ENCODE measurements around the gene CAVIN1.
"Not testable (repeated sequence)": the region's sequence is repeated elsewhere in the genome, so short reads cannot be mapped to it uniquely, and the experiment has no call there.

The CAVIN1 gene

DNA sequence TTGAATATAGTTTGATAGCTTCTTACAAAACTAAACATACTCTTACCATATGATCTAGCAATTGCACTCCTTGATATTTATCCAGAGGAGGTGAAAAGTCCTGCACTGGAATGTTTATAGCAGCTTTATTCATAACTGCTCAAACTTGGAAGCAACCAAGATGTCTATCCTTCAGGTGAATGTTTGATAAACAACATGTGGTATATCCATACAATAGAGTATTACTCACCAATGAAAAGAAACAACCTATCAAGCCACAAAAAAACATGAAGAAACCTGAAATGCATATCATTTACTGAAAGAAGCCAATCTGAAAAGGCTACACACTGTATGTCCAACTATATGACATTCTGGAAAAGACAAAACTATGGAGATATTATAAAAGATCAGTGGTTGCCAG, 50.9 kb downstream of the CAVIN1 start:
- no peak for FAIRE-seq

DNA sequence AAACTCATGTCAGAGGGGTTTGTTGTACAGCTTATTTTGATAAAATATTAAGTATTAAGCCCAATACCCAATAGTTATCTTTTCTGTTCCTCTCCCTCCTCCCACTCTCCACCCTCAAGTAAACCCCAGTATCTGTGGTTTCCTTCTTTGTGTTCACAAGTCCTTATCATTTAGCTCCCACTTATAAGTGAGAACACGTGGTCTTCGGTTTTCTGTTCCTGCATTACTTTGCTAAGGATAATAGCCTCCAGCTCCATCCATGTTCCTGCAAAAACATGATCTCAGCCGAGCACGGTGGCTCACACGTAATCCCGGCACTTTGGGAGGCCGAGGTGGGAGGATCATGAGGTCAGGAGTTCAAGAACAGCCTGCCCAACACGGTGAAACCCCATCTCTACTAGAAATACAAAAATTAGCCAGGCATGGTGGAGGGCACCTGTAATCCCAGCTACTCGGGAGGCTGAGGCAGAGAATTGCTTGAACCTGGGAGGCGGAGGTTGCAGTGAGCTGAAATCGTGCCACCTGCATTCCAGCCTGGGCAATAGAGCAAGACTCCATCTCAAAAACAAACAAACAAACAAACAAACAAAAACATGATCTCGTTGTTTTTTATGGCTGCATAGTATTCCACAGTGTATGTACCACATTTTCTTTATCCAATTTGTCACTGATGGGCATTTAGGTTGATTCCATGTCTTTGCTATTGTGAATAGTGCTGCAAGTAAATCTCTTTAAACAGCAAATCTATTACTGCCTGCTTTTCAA, 54.1 kb downstream of the CAVIN1 start:
- FAIRE-seq: not testable (repeated sequence)

DNA sequence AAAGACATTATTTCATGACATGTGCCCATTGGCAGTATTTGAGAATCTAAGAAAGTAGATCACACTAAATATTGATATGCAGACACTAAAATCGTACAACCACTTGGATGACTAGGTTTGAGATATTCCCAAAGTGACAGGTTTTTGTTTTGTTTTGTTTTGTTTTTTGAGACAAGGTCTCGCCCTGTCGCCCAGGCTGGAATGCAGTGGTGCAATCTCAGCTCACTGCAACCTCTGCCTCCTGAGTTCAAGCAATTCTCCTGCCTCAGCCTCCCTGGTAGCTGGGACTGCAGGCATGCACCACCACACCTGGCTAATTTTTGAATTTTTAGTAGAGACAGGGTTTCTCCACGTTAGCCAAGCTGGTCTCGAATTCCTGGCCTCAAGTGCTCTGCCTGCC, 54.7 kb downstream of the CAVIN1 start:
- FAIRE-seq: not testable (repeated sequence)

DNA sequence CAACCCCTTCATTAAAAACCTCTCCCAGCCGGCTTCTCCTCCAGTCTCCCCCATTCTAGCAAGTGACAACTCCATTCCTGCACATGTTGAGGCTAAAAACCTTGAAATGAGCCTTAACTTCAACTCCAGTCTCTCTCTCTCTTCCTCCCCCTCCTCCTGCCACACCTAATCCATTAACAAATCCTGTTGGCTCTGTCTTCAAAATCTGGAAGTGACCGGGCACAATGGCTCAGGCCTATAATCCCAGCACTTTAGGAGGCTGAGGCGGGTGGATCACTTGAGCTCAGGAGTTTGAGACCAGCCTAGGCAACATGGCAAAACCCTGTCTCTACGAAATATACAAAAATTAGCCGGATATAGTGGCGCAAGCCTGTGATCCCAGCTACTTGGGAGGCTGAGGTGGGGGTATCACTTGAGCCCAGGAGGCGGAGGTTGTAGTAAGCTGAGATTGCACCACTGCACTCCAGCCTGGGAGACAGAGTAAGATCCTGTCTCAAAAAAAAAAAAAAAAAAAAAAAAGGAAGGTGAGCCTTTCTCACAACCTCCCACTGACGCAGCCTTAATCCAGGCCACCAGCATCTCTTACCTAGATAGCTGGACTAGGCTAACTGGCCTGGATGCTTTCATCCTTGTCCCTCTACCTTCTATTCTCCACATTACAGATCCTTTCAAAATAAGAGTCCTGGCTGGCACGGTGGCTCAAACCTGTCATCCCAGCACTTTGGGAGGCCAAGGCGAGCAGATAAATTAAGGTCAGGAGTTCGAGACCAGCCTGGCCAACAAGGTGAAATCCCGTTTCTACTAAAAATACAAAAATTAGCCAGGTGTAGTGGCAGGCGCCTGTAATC, 56.7 kb downstream of the CAVIN1 start:
- not testable (repeated sequence) for FAIRE-seq

DNA sequence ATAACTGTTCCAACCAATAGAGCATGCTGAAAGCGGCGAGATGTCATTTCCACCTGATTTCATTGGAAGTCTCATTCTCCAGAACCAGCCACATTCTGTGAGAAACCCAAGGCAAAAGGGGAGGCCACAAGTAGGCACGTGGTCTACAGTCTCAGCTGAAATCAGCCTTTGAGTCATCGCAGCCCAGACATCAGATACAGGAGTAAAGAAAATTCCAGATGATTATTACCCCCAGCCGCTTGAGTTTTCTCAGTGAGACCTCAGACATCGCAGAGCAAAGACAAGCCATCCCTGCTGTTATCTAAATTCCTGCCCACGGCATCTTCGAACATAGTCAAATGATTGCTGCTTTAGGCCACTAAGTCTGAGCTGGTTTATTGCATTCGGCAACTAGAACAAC, 57.9 kb downstream of the CAVIN1 start:
- FAIRE-seq: no peak

DNA sequence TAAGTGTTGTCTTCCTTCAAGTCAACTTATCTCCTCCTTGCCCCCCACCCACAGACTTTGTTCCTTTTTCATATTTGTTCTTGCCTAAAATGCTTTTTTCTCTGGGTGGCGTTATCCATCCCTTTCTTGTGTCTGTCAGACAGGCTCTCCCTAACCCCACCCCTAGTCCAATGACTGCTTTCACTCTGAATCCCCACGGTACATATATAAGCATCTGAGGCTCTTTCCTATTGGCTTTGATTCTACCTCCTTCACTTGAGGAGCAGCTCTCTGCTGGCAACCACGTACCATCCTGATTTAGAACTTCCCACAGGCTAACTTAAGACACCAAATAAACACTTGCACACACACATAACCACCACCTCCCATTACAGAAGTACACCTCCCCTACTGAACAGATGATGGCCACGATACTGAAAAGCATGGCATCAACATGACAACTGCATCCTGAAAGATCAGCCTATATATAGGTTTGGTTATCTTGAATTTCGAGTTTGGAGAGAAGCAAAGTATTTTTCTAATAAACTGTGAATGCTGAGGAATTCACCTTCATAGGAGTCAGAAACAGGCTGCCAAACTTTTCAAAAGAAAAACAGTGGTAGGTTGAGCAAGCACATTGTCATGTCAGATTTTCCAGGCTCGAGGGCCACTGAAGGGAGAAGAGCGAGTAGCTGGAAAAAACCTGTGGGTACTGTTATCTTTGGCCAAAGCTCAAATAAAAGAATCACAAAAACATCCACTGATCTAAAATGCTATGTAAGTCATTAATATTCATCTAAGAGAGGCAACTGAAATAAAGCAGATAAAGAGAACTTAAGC, 59.1 kb downstream of the CAVIN1 start:
- FAIRE-seq: no peak

DNA sequence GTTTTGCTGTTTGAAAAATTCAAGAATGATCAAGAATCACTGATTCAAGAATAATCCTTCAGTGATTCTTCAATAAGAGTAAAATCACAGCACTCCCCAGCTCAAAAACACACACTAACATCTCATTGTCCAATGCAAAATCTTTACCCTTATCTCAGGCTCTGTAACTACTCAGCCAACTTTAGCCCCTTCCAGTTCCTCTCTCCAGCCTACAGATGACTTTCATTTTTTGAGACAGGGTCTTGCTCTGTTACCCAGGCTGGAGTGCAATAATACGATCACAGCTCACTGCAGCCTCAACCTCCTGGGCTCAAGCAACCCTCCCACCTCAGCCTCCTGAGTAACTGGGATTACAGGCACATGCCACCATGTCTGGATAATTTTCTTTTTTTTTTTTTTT, 59.8 kb downstream of the CAVIN1 start:
- FAIRE-seq: no peak

DNA sequence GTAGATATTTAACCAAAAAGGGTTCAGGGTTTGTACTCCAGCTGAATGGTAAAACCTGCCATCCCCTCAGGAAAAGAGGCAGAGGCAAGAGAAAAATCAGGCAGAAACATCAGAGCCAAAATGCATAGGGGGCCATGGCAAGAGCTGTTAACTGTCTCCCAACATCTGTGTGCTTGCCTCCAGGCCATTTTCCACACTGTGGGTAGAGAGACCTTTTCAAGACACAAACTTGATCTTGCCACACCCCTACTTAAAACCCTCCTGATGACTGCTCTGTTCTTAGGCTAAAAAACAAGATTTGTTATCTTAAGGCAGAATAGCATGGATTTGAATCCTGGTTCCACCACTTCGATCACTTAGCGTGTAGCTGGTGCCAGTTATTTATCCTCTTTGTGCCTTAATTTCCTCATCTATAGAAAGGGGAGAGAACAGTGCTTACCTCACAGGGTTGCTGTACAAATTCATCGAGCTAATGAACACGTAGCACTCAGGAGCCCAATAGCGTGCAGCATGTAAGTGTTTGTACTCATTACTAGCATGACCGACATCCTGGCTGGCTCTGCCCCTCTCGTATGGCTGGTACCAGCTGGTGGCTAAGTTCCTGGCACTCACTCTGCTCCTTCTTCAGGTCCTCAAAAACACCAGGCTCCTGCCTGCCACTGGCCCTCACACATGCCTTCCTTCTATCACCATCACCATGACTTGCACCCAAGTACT, 60.7 kb downstream of the CAVIN1 start:
- FAIRE-seq: no peak

DNA sequence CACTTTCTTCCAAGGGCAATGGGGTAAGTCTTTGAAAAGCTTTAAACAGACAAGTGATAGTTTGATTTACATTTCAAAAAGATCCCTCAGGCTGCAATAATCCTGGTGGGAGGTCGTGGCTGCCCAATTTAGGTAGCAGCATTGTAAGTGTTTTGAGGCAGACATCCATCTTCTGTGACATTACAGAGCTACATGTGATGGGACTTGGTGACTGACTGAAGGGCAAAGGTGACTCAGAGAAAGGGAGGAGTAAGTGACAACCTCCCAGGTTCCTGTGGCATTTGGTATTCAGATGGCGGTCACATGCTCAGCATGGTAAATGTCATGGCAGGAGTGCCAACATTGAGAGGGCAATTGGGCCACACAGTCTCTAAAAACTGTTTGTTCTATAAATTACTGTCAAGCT, 61.3 kb downstream of the CAVIN1 start:
- FAIRE-seq: no peak

DNA sequence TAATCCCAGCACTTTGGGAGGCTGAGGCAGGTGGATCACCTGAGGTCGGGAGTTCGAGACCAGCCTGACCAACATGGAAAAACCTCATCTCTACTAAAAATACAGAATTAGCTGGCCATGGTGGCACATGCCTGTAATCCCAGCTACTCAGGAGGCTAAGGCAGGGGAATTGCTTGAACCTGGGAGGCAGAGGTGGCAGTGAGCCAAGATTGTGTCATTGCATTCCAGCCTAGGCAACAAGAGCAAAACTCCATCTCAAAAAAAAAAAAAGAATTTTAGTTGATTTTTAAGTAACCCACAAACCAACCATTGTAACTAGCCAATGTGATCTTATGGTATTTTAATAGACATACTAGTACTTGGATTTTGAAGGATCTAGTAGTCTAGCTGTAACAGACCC, 62.7 kb downstream of the CAVIN1 start:
- FAIRE-seq: not testable (repeated sequence)

DNA sequence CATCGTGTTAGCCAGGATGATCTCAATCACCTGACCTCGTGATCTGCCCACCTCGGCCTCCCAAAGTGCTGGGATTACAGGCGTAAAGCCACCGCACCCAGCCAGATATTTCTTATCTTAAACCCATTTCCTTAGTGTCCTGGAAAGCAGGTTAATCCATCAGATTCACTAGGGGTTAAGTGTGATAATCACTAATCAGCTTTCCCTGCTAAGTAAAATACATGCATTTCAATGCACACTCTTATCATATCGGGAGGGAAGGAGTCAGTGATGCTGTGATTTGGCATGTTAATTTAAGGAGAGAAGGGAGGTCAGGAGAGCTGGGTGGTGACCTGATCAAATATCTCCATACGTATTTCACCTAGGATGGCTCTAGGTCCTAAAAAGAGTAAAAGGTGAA, 63.9 kb downstream of the CAVIN1 start:
- FAIRE-seq: no peak

DNA sequence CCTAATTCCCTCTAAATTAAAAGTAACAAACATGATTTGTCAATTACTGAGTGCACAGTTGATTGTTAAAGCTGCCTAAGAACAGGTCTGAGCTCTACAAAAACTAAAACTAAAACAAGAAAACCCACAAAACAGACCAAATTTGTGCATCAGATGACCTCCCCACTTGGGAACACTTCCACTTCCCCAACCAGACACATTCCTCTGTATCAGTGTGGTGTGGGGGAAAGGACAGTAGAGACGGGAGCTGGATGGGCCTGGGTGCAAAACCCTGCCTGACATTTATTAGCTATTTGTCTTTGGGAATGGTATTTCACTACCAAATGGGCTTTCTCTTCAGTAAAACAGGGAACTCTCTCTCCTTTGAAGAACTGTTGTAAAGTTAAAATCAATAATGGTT, 64.6 kb downstream of the CAVIN1 start:
- no peak for FAIRE-seq

DNA sequence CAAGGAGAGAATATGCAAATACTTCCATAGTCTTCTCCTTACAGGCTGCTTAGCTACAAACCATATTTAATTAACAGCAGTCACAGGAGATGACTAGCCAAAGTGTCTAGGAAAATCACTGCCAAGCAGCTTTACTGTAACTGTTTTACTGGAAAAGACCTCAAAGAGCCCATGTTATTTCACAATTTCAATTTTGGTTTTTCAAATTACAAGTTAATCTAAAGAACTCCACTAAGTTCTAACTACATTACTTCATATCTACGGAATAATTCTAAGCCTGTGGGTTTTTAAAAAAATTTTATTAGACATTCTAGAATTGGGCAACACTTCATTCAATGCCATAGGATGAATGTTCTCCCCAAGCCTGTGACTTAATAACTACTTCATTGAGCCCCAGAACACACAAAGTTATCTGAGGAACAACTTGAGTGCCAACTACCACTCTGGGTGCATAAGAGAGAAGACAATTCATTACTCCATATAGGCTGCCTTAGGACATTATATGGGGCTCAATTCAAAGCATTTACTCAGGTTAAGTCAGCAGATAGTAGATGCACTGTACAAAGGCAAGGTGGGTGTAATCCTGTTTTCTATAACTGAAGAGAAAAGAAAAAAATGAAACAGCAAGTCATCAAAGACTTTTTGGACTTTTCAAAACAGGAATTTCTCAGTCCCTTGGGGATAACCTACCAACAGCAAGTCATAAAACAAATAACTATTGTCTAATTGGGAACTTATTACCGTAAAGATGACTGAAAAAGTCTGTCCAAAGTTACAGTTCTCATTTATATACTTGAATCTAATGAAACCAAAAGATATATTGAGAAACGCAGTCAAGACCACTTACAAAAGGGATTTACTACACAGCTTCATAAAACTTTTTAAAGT, 67.9 kb downstream of the CAVIN1 start:
- no peak for FAIRE-seq

Data from endometrium (tissue), 2 donors.